HS-27A (cell line): ENCODE results near the gene ZNF816.
A peak's percentile ranks its signal among the peaks of the same experiment; 100 is the strongest.
"Not testable (repeated sequence)": the region's sequence is repeated elsewhere in the genome, so short reads cannot be mapped to it uniquely, and the experiment has no call there.

Source experiments
- DNase-seq: peaks from one replicate; pipeline ENCODE4 v3.0.0-alpha.2; 2012; ENCODE audit warnings: low read depth, missing footprints

ZNF816 gene

DNA sequence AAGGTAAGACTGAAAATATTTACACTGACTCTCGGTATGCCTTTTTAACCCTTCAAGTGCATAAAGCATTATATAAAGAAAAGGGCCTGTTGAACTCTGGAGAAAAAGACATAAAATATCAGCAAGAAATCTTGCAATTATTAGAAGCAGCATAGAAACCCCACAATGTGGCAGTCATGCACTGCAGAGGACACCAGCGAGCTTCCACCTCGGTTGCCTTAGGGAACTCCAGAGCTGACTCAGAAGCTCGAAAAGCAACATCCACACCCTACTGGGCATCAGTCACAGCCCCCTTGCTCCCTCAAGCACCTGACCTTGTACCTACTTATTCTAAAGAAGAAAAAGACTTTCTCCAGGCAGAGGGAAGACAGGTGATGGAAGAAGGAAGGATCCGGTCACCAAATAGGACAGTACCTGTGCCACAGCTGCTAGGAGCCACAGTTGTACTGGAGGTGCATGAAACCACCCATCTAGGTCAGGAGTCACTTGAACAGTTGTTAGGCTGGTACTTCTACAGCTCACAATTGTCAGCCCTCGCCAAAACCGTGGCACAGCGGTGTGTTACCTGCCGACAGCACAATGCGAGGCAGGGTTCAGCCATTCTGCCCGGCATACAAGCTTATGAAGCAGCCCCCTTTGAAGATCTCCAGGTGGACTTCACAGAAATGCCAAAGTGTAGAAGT, 2.9 kb downstream of the ZNF816 start:
- DNase-seq = no peak

- DNase-seq = no peak
Observed at GRCh38 chr19:52957591-52957990, 5.1 kb downstream of the ZNF816 start.

DNA sequence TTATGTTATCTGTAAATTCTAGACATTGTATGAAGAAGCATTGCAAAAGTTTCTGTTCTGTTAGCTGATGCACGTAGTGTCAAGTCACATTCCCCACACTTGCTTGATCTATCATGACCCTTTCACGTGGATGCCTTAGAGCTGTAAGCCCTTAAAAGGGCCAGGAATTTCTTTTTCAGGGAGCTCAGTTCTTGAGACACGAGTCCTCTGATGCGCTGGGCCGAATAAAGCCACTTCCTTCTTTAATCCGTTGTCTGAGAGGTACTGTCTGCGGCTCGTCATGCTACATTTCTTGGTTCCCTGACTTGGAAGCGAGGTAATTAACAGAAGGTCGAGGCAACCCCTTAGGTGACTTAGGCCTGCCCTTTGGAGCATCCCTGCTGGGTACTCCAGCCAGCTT, 5.8 kb downstream of the ZNF816 start:
- no peak for DNase-seq

GRCh38 chr19:52949422-52949821, 13.3 kb downstream of the ZNF816 start:
- no peak for DNase-seq

DNA sequence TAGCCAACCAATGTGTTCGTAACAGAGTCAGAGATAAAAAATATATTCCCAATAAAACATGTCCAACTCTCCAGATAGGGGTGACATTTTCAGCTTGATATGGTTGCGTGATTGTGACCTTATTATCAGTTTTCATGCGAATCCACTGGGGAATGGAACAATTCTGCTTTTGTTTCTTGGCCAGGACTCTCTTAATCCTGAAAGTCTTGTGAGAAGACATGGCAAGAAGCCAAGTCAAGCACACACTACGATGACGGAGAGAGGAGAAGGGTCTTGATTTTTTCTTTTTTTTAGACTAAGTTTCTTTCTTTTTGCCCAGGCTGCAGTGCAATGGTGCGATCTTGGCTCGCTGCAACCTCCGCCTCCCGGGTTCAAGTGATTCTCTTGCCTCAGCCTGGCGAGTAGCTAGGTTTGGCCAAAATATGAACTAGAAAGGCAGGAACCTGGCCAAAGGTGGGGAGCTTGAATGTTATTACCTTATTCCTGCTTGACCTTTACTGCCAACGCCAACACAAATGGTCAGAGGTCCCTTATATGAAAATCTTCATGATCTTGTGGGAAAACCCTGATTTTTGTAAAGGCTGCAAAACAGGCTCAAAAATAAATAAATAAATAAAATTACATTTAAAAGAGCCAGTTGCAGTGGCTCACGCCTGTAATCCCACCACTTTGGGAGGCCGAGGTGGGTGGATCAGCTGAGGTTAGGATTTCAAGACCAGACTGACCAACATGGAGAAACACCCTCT, 14.5 kb downstream of the ZNF816 start:
- DNase-seq = no peak

GRCh38 chr19:52946322-52947310, 16.1 kb downstream of the ZNF816 start:
- no peak for DNase-seq

DNA sequence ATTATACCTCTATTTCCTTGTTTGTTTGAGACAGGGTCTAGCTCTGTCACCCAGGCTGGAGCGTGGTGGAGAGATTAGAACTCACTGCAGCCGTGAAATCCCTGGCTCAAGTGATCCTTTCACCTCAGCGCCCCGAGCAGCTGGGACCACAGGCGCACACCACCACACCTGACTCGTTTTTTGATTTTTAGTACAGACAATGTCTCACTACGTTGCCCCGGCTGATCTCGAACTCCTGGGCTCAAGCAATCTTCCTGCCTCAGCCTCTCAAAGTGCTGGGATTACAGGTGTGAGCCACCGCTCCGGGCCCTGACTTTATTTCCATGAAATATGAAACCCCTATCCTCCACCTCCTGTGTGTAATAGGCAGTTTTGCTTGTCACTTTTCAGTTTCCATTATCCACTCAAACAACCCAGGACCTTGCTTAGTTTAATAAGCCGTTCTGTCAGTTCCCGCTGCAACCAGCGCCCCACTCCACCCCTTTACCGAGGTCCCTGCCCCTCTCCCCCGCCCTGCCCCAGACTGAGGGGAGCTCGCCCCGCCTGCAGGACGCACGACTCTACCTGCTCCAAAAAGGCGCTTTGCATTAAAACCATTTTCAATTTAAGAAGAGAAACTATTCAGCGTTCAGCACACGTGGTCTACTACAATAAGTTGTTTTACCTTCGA, 16.9 kb downstream of the ZNF816 start:
- DNase-seq = no peak

DNA sequence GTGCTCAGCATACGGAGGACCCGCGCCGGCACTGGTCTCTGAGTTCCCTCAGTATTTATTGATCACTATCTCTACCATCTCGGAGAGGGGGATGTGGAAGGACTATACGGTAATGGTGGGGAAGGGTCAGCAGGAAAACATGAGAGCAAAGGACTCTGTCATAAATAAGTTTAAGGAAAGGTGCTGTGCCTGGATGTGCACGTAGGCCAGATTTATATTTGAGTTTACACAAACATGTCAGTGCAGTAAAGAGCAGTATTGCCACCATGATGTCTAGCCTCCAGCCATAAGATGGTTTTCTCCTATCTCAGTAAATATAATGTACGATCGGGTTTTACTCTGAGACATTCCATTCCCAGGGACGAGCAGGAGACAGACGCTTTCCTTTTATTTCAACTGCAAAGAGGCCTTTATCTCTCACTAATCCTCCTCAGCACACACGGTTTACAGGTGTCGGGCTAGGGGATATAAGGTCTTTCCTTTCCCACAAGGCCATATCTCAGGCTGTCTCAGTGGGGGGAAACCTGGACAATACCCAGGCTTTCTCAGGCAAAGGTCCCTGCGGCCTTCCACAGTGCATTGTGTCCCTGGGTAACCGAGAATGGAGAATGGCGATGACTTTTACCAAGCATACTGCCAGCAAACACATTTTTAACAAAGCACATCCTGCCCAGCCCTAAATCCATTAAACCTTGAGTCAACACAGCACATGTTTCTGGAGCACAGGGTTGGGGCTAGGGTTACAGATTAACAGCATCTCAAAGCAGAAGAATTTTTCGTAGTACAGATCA, 17.8 kb downstream of the ZNF816 start:
- not testable (repeated sequence) for DNase-seq

DNA sequence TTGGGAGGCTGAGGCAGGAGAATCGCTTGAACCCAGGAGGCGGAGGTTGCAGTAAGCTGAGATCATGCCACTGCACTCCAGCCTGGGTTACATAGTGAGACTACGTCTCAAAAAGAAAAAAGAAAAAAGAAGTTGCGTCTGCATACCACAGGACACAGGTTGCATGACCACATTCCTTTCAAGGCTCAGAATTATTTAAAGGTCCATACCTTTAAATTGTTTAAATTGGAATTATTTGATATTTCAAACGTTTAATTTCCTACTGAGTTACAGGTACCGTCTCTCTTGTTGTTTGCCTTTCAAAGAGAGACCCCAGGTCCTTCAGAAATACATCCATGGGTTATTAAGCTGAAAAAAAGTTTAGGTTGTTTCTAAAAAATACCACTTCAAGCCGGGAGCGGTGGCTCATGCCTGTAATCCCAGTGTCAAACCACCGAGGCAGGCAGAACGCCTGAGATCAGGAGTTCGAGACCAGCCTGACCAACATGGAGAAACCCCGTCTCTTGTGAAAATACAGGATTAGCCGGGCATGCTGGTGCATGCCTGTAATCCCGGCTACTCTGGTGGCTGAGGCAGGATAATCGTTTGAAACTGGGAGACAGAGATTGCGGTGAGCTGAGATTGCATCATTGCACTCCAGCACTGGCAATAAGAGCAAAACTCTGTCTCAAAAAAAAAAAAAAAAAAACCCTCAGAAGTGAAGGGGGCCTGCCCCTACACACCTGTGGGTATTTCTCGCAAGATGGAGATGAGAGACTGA, 18.6 kb downstream of the ZNF816 start:
- no peak for DNase-seq

DNA sequence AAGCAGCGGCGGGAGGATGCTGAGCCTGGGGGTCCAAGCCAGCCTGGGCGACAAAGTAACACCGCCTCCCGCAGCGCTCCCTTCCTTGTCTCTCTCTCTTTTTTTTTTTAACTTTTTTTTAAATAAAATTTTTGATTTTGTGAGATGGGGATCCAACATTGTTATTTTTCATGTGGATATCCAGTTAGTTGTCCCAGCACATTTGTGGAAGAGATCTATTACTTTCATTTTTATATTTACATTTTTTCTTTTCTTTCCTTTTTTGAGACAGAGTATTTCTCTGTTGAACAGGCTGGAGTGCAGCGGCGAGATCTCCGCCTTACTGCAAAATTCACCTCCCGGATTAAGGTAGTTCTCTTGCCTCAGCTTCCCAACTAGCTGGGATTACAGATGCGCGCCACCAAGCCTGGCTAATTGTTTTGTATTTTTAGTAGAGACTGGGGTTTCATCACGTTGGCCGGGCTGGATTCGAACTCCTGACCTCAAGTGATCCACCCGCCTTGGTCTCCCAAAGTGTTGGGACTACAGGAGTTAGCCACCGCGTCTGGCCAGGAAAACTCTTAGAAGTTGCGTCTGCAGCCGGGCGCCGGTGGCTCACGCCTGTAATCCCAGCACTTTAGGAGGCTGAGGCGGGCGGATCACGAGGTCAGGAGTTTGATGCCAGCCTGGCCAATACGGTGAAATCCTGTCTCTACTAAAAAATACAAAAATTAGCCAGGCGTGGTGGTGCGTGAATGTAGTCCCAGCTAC, 19.4 kb downstream of the ZNF816 start:
- no peak for DNase-seq

GRCh38 chr19:52942386-52943133, 20.1 kb downstream of the ZNF816 start:
- peak; percentile 62 for DNase-seq

DNA sequence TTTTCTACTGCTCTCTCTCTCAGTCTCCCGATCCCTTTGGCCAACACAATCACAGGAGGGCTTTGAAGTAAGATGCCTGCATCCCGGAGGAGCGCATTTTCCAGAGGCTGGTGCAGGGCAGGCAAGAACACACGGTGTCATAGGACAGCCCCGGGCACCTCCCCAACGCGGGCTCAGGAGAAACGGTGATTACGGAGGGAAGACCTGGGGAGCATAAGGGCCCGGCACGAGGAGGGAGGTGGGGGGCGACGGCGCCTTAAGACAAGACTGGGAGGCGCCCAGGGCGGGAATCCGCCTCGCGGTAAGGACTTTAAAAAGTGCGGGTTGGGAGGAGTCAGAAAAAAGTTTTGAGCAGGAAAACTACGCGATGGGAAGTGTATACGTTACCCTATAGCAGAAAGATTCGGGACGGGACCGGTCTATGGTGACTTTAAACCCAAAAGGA, 20.7 kb downstream of the ZNF816 start:
- no peak for DNase-seq

DNA sequence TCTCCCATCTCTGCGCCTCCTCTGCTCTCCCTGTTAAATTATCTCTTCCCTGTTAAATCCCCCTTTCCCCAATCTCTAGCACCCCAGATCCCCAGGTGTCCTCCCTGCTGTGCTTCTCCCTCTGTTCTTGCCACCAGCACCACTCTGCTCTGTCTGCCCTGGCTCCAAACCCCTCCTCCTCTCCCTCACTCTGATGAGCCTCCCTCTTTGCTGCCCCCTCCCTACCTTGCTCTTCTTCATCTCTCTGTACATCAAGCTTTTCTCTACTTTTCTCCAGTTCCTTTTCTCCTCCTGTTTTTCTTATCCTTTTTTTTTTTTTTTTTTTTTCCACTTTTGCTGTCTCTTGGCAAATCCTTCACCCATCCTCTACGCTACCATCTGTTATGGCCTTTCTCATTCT, 21.2 kb downstream of the ZNF816 start:
- DNase-seq = not testable (repeated sequence)

- DNase-seq = not testable (repeated sequence)
Observed at GRCh38 chr19:52940905-52941304, 21.8 kb downstream of the ZNF816 start.

DNA sequence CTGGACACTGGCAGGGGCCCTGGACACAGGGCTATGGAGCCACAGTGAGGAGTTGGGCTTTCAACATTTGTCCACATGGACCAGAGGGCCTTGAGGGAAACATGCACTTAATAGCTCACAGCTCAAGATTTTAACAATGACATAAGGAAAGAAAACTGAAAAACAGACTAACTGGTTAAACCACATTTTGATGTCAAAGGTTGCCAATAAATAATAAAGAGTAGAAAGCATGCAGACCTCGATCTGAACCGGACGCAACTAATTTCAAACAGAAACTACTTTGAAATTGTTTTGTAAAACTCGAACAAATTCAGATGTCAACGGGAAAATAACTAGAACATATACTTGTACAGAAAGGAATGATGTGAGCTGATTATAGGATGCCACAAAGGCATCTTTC, 23.9 kb downstream of the ZNF816 start:
- no peak for DNase-seq

- no peak for DNase-seq
Observed at GRCh38 chr19:52936954-52937325, 25.7 kb downstream of the ZNF816 start.

GRCh38 chr19:52936151-52936953, 26.3 kb downstream of the ZNF816 start:
- no peak for DNase-seq

DNA sequence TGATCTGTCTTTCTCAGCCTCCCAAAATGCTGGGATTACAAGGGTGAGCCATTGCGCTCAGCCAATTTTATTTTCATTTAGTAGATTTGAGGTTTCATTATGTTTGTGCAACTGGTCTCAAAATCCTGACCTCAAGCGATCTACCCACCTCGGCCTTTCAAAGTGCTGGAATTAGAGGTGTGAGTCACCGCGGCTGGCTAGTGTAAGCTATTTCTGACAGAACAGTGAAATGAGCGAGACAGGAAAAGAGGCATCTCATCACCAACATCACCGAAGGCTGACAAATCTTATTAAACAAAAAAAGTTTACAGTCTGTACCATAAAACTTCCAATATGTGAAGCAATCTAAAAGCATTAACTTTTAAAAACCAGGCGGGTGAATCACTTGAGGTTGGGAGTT, 27.2 kb downstream of the ZNF816 start:
- no peak for DNase-seq
